SHP77 treated with DMSO at 0.1 percent for 48 hours (cell line): ENCODE data around the gene CREB3L2.

ENCODE experiments used
- DNase-seq: peaks from one replicate; lab custom pipeline; 2025; lab: John Stamatoyannopoulos, UW

The CREB3L2 gene

DNA sequence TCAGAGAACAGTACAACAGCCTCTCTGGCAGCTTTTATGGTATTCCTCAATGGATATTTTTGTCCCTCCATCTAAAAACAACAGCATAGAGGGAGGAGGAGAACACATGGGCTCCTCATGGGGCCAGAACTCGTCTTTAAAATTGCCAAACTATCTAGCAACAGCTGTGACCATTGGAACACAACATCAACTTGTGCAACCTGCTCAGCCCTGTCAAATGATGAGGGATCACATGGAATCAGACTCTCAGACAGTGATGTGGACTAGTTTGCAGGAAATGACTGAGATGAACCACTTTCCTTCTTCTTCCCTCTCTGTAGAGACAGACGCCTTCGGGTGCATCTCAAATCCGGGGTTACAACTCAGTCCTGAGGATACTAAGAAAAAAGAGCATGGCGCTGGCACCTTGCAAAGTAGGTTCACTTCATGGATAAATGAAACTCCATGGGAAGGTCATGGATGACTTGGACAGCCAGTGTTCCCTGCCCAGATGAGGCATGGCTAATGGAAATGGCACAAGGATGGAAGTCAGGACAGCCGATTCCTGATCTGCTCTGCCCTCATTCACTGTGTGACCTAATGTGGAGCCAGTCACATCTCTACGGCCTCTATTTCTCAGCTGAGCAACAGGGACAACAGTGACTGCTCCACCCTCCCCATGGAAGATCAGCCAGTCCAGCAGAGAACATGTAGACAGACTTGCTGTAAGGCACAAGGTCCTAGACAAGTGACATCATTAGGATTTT lies 130.5 kb downstream of the CREB3L2 start:
- no peak for DNase-seq

DNA sequence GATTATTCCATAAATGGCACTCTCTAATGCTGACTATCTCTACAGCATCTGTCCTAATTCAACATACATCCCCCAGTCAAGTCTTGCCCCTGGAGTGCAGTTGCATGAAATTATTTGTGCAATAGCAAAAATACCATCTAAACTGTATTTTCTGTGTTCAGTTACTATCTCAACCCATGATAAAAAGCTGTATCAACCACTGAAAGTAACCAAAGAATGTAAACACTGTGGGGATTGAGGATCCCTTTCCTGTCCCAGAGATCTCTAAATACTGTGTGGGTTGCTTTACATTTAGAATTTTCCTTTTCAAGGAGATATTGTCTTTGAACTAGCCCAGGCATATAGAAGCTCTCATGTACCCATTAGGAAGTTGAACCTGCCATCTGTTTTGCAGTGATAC lies 131.2 kb downstream of the CREB3L2 start:
- DNase-seq = no peak

DNA sequence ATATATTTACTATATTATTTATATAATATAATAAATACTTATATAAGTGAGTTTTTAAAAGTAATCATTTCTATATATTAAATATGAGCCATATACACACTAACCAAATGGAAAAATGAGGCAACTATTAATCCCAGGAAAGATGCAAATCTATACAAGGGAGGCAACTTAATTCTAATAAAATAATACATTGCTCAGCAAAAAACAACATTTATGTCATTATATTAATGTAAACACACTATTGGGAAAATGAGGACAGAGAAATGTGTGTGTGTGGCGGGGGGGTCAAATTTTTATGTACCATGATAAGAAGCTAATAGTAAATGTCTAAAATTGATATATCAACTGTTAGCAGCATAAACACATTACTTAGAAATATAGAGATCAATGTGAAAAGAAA lies 131.8 kb downstream of the CREB3L2 start:
- no peak for DNase-seq

DNA sequence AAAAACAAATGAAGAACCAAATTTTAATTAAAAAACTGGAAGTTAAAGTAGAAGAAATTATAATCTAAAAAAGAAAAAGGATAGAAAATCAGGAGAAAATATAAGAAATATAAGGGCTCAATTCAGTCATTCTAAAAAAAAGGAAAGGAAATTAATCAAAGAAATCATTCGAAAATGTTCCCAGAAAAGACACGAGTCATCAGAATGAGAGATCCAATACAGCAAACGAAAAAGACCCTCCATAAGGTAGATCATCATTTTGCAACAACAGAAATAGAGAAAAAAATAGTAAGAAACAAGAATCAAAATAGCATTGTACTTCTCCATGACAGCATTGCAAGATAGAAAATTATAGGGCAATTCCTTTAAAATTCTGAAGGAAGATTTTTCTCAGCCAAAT lies 132.6 kb downstream of the CREB3L2 start:
- DNase-seq = no peak

DNA sequence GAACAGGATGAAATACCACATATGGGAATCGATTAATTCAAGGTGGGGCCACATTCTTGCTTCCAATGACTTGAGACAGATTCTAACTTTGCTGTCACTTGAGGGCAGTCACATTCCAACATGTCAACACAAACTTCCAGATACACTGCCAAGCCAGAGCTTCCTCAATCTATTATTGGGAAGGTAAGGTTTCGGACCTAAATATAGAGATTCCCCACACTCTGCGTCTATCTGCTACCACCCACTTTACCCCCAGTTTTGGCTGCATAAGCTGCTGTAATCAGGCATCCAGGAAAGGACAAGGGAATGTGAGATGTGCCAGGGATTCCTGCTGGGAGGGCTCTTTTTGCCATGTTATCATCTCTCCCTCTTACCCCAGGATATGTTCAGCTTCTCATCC lies 134.6 kb downstream of the CREB3L2 start:
- DNase-seq = no peak

DNA sequence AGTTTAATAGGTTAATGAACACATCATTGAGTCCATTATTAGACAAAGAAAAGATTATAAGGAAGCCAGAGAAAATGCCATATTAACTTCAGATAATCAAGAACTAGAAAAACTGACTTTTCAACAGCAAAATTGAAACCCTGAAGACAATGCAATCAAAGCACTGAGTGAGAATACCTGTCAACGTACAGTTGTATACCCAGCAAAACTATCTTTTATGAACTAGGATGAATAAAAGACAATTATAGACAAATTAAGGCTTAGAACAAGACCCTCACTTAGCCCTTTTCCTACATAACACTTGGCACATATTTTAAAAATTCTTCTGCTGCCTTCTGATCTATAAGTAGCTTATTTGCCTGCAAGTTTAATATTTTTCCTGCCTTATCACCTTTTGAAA lies 136.1 kb downstream of the CREB3L2 start:
- DNase-seq = no peak

DNA sequence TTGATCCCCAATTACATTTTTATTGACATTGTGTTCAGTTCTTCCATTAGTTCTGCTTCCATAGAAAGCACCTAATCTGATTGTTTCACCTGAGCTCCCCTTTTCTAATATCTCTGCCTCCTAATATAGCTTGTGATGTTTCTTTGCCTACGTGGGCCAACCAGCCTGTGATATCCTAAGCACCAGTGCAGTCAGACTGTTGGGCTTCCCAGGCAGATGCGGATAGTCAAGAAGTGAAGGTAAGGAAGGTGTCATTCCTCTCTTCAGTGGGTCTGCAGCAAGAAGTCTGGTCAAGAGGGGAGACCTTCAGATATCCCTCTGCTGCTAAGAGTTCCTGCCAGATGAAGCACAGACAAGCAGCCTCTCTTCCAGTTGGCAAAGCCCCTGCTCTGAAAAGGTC lies 138.9 kb downstream of the CREB3L2 start:
- DNase-seq = no peak

DNA sequence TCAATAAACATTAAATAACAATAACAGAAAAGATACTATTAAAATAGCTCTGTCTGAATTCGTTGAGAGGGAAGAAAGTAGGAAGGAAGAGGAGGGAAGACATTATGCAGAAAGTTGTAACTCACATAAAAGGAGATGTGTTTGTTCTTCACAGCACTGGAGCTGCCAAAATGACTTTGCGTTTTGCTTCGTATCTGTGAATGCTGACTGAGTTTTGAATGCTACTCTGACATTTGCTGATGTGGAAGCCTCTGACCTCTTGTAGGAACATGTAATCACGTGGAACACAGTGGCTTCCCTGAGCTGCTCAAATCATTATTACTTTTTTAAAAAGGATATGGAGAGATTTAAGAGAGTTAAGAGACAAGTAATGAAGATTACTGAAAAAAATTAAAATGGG lies 139.5 kb downstream of the CREB3L2 start:
- DNase-seq = no peak

DNA sequence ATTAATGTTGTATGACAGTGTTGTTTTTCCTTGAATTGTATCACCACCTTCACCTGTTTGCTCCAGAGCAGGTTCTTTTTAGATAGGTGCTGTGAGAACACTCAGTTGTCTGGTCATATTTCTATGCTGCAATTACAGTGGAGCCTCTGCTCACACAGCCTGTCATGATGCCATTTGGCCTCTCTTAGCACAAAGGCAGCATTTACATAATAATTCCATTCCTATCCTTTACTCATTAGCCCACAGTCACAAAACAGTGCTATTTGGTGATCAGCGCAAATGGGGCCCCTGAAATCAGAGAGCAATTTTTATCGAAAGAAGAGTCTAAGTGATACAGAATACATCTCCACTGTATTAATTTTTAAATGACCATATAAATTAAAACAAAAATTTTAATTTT lies 141.3 kb downstream of the CREB3L2 start:
- DNase-seq = no peak

DNA sequence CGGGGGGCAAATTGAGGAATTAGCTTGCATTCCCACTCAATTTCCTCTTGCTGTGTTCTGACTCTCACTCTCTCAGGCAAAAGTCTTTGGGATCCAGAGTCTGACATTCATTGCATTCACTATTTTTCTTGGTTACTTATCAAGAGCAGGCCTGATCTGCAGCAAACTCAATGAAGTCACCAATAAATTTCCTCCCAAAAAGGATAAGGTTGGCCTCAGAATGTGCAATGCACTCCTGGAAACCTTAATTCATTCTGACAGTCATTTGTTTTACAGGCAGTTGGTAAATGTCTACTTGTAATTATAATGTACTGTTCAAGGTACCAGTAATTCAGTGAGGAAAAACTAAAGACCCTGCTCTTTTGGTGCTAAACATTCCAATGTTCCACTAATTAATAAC lies 148.8 kb downstream of the CREB3L2 start:
- DNase-seq = no peak

DNA sequence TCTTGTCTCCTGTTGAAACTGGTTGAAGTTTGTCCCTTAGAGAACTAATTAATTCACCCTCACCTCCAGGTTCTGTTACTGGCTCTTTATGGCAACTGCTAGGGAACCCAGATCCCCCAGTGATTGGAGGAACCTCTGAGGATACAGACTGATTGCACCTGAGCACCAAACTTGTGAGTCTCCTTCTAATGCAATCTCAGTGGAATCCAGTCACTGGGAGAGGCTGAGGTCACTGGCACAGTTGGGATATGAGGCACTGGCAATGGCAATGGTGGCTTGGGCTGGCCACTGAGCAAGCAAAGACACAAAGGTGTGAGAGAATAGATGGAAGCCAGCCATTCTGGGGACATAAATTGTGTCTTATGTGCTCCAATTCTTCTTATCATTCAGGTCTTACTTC lies 149.8 kb downstream of the CREB3L2 start:
- no peak for DNase-seq

DNA sequence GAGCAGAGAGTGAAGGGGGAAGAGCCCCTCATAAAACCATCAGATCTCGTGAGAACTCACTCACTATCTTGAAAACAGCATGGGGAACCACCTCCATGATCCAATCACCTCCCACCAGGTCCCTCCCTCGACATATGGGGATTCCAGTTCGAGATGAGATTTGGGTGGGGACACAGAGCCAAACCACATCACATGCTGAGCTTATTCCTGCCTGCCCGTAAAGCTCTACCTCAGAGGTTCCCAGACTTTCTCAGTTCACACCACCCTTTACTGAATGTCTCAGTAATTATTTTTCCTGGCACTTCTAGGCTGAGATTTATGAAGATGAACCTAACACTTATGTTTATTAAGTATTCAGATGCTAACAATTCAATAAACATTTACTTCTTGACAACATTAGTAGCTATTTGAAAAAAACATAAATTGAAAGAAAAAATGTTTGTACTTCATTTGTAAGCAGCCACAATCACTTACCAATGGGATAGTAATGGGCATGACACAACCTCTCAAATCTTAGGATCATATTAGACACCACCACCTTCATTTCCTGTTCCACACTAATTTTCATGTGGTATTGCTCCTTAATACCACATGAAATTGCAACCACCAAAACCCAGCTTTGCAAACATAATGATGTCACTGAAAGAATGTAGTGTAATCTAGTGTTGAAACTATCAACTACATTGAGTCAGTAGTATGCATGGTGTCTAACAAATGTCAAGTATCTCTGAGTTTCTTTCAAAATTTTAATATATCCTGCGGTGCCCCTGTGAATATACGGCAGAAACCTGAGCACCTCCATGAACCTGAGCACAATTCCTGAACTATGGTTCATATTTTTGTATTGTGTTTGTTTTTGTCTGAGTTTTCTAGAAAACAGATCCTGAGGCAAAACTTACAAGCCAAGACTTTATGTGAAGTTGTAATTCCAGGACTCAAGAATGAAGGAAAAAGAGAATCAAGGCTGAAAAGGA lies 150.6 kb downstream of the CREB3L2 start:
- DNase-seq = no peak

DNA sequence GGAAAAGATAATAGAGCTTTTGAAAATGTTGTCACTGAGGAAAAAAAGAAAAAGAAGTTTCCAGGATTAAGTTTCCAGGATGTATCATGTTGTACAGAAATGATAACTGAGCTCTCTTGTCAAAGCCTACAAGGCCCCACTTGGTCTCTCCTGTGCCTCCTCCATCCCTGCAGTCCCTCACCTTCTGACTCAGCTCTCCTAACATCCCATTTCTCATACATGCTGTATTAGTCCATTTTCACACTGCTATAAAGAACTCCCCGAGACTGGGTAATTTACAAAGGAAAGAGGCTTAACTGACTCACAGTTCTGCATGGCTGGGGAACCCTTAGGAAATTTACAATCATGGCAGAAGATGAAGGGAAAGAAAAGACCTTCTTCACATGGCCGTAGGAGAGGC lies 151.3 kb downstream of the CREB3L2 start:
- no peak for DNase-seq

DNA sequence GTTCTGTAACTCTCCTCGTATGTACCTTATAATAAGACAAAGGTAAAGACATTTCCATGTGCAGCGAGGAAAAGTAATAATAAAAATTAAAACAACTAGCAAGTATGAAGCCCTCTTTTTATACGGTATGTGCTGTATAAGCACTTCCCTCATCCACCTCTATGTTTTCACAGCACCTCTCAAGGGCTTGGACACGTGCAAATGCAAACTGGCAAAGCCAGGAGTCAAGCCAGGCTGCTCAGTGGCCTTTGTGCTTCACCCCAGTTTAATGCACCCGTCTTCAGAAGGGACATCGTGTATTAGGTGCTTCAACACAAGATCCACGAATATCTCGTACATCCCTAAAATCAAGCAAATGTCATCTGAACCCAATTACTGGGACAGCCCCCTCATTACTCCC lies 153.8 kb downstream of the CREB3L2 start:
- no peak for DNase-seq

DNA sequence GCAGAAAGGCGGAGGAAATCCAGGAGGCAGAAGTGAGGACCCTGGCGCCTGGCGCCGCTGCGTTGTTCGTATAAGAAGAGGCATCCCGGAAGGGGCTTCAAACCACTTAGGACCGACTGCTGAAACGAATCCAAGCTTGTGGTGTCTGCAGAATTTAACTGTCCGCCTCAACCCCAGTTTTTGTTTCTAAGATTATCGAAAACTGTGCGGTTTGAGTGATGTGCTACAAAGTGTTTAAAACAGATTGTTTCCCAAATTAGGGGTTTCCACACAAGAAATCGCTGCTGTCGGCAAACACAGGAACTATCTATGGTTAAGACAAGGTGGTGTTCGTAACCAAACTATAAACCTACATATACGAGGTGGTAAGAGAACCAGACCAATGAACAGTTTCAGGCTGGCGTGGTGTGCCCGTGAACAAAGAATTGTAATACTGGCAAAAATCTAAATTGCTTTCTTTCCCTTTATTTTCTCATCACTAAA lies 154.3 kb downstream of the CREB3L2 start:
- no peak for DNase-seq

DNA sequence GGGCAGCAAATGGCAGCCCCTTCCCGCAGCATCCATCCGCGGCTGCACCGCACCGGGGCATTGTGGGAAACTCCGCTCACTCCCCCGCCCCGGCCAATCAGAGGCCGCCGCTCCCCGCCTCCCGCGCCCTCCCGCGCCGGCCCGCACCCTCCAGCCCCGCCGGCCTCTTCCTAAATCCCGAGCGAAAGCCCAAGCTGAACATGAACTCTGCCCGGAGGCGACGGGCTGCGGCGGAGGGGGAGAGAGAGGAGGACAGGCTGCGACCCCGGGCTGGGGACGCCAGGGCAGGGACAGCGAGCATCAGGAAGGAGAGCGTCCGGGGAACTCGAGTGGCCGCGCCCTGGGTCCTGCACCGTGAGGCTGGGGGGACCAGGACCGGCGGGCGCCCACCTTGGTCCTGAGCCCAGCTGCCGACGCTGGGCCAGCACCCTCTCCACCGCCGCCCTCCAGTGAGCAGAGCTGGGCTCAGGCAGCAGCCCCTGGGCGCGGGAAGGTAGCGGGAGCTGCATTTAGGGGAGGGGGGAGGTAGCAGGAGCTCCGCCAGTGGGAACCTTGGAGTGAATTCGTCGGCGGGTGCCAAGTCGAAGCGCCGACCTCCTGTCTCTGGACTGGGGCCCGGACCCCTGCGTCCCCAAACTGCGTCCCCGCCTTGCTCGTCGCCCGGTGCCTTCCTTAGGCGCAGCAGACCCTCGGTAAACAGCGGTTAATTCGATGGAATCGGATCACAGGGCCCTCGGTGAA lies 154.9 kb downstream of the CREB3L2 start, which contains the start of gene DGKI:
TSS of gene DGKI (minus strand) at position 148 of the 741 bp plus-strand sequence.
- DNase-seq = no peak

DNA sequence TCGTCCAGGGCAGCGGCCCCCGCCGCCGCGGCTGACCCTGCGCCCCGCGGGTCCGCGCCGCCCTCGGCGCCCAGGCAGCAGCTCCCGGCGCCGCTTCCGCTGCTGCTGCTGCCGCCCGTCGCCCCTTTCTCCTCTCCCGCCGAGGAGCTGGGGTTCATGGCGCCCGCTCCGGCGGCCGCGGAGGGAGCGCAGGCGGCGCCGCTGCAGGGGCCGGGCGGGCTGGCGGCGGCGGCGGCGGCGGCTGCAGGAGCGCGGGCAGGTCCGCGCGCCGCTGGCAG lies 155.4 kb downstream of the CREB3L2 start:
- DNase-seq = no peak

DNA sequence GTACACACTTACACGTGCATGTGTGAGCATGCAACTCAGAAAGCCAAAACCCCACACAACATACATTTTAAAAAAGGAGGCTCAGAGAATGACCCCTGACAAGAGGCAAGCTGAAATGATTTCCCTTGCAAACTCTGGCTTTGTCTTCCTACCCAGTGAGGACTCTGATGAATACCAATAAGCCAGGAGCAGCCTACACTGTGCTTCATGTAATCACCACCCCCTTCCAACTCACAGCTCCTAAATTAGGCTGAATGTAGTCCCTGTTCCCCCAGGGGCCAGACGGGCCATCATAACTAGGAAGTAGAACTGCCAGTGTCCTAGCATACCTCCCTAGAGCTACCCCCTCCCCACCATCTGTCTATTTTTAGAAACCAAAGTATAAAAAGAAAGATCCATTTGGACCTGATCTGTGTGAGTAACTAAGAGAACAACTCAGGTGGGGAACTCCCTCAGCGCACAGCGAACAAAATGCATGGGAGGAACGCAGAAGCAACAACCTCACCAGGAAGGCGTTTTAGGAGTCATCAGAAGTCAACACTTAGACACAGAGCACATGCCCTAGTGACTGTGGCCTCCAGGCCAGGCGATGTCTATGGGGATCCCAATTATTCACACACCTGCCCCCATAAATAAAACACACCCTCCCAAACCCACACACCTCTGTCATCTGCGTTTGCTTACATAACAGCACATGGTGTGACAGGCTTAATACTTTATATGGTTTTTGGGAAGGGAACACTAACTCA lies 157.0 kb downstream of the CREB3L2 start:
- DNase-seq = no peak

DNA sequence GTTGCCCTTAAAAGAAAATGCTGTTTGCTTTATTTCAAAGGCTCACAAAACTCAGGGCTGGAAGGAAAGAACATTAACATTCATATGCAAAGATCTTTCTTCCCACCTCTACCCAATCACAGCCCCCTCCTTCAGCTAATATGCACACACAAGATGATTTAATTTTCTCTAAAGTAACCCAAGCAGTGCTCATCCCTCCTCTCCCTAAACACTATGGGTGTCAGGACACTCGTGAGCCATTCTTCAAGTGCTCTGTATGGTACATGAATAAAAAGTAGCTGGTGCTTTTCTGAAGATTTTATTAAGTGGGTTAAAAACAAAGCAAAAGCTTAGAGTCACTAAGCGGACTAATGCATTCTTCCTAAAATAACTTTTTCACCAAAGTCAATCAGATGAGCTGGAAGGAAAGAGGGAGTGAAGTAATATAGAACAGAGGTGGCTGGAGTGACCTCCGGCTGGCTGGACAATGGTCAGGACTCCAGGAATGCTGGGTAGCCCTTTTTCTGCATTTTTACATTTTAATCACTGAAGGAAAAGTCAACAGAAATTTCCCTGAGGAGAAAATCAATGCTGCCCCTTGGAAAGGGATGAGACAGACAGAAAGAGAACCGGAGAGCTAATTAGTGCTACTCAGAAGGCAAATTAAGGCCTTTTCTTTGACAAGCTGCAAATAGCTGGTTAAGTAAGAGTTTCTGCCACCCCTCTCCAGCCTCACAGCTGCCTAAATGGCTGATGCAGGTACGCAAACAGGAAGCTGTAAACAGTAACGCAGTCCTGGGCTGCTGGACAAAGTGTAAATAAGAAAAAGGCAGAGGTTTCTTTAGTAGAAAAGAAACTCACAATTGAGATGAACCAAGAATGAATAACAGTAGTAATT lies 161.7 kb downstream of the CREB3L2 start:
- no peak for DNase-seq

DNA sequence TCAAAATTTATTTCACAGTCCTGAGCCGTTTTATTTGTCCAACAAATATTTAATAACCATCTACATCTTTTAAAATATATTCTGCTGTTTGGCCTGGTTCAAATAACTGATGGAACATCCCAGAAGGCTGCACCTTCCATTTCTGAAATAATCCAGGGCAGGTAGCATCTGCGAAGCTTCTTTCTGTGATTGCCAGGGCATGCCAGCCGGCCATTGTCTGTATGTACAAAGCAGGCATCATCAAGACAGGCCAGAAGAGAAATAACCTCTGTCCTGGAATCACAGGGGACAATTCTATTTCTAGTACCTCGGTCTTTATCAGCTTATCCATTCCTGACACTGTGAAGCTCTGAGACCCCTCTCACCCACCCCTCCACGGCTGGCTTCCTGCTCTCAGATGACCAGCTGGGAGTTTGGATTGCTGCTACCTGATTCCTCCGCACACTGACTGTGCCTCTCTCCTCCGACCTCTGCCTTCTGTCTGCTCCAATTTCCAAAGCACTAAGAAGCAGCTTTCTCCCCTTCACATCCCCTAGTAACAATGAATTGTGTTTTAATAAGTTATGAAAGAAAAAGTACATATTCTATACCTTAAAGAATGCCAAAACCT lies 163.1 kb downstream of the CREB3L2 start:
- no peak for DNase-seq
